HuH-7.5 (cell line): Measurements from ENCODE around the gene PRKD3.
A peak's percentile ranks its signal among the peaks of the same experiment; 100 is the strongest.

Source experiments
- DNase-seq: peaks from one replicate; pipeline ENCODE4 v3.0.0; 2011; ENCODE audit warnings: low spot score

PRKD3 gene

DNA sequence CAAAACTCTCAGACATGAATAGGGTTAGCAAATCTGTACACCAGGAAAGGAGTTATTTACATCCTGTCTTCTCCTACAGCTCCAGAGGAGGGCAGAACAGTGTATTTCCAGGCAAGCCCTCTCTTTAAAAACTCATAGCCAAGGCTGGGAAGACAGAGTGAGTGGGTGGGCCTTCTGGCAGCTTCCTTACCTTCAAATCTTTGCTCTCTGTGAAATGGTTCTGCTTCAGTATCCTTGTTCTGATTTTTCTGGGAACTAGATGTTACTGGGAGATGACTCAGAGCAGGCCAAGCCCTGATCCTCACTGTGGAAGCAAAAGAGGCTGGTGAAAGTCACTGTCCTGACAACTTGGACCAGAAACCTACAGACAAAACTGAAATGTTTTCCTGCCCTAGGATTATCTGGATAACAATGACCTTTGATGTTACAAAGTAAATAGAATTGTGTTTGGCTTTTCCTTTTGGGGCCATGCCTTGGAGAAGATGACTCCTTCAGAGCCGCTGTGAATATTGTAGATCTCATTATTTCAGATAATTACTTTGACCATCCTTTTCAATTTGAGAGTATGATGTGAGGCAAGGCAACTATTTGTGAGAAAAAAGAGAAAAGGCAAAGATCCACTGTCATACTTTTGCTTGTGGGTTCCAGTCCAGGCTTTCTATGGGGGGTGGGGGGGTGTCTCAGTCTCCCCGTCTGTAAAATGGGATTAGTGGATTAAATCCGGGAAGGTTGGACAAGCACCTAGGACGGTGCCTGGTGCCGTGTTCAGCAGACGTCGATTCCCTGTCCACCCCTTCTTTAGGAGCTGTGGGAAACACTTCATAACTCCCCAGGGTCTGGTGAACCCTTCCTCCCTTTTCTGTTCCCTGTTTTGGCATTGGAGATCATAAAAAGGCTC lies 19.2 kb upstream of the PRKD3 start:
- peak; percentile 44 for DNase-seq

GRCh38 chr2:37342591-37343220 lies 18.1 kb upstream of the PRKD3 start:
- DNase-seq, result no peak

DNA sequence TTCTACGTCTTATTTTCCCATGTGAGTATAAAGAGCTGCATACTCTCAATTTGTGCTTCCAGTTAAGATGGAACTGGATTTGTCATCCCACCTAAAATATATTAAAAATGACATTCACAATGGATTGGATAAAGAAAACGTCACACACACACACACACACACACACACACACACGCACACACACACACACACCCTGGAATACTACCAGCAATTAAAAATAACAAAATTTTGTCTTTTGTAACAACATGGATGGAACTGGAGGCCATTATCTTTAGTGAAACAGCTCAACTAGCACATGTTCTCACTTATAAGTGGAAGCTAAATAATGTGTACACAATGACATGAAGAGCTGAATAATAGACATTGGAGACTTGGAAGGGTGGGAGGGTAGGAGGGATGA lies 16.0 kb upstream of the PRKD3 start:
- DNase-seq, result no peak

- DNase-seq, result no peak
These were observed 14.3 kb upstream of the PRKD3 start for GRCh38 chr2:37338933-37339332.

DNA sequence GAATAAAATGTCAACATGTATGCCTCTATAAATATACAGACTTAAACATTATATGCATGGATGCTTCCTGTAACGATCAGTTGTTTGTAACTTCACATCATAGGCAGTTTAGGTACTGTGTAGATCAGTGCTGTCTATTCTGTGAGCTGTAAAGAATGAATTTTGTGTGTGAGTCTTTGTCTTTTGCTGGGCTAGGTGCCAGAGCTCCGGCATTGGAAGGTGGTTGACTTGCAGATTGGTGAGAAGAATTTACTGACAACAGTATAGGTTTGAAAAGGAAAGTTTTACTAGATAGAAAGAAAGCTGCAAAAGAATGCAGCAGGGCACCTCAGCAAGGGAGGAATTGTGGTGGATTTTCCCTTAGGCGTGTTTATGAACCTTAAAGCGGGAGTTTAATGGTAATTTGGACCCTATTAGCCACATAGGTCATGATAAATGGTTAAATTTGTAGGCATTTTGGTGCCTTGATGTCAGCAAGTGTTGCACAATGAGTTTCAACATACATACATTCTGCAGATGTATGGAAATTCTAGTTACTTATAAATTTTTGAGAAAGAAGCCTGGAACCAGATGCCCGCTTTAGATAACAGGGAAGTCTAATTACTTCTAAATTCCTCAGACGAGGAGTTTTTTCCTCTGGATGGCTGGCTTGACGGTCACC lies 13.1 kb upstream of the PRKD3 start:
- no peak for DNase-seq

- DNase-seq, result no peak
These were observed 11.0 kb upstream of the PRKD3 start for GRCh38 chr2:37335604-37336003.

DNA sequence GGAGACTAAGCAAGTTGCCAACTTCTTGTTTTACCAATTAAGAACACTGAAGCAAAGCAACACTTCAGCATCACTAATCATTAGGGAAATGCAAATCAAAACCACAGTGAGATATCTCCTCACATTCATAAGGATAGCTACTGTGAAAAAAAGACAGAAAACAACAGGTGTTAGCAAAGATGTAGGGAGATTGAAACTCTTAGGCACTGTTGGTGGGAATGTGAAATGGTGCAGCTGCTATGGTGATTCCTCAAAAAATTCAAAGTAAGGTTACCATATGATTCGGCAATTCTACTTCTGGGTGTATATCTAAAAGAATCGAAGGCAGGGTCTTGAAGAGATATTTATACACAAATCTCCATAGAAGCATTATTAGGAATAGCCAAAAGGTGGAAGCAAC lies 8.6 kb upstream of the PRKD3 start:
- DNase-seq, result no peak

GRCh38 chr2:37332560-37332959 lies 7.9 kb upstream of the PRKD3 start:
- no peak for DNase-seq

GRCh38 chr2:37330681-37331080 lies 6.0 kb upstream of the PRKD3 start:
- DNase-seq, result no peak

DNA sequence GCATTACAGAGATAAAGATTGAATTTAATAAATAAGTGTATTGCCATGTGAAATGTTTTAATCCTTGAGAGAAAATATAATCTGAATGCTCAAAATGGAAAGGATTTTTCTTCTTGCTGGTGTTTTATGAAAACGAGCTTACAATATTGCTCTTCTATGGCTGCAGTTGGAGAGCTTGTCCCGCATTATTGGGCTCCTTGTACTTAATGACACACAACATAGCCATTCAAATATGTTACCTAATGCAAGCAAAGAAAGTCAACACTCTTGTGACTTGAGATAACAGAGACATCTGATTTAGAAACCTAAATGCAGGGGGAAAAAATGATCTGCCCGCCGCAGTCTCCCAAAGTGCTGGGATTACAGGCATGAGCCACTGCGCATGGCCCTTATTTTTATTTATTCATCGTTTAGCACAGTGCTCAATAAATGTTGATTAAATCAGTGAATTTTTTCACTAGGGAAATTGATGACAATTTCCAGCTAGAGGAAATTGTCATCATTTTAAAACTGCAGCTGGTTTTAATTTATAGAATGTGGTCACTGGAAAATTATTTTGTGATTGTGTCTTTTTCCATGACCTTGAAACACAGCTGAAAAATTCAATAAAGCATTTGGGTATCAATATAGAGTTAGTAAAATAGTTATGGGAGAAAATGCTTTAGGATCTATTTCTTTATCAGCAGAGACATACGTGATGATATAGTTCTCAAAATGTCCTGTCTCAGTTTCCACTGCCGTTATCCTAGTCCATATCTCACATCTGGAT lies 2.4 kb upstream of the PRKD3 start:
- no peak for DNase-seq

DNA sequence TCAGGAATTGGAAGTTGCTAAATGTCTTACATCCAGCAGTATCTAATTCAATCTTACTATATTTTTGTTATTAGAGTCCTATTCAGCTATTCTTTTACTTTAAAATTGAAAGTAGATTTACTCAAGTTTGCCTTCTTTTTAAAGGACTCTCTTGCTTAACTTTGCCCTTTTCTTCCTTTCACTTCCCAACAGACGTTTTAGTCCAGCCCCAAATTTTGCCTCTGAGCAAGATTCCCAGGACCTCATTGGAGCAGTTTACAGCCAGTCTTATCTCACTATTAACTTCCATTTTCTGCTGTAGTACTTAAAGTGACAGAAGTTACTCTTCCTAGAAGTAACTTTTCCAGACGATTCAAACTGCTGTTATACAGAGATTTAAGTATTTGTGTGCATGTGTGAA lies 1.7 kb upstream of the PRKD3 start:
- no peak for DNase-seq

DNA sequence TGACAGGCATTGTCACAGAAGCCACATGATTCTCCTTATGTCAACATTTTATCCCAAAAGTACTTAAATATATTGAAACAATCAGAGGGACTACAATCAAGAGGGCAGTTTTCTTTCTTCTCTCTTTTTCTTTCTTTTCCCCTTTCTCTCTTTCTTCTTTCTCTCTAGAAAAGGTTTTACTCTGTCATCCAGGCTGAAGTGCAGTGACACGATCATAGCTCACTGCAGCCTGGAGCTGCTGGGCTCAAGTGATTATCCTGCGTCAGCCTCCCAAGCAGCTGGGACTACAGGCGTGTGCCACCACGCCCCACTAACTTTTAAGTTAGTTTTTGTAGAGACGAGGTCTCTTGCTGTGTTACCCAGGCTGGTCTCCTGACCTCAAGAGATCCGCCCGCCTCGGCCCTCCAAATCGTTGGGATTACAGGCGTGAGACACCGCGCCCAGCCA lies 1.0 kb upstream of the PRKD3 start:
- DNase-seq, result no peak

DNA sequence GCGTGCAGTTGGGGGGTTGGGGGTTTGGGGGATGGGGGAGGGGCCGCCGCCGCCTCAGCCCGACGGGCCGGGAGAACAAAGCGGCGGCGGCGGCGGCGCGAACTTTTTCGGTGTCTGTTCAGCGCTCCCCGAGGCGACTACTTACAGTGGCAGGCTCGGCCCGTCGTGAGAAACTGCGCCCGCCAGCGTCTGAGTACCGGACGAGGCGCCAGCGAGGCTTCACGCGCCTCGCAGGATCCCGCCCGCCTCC lies 172 bp downstream of the PRKD3 start:
- DNase-seq, result no peak

- no peak for DNase-seq
These were observed 675 bp downstream of the PRKD3 start for GRCh38 chr2:37323781-37324535.

DNA sequence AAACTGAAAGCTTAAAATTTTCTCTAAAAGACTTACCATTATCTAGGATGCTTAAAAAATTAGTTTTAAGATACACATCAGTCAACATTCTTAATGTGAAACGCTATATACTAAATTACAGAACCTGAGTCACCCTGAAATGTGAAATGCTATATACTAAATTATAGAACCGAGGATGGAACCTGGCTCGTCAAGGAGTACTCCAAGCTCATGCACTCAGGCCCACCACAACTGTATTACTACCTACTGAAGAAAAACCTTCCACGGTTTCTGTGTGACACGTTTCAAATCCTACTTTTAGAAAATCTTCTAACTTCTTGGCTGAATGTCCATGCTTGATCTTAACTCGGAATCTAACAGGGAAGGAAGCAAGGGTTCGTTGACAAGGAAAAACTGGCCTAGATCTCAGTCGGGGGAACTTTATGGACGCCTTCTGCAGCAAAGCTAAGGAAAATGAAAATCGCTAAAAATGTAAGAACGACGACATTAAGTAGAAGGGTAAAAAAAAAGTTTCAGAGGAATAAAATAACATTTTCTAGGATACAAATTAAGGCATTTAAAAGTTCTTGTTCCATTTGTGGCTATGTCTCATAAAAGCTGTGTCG lies 1.4 kb downstream of the PRKD3 start:
- no peak for DNase-seq

GRCh38 chr2:37322368-37322767 lies 2.3 kb downstream of the PRKD3 start:
- no peak for DNase-seq

GRCh38 chr2:37321029-37321682 lies 3.5 kb downstream of the PRKD3 start:
- DNase-seq, result no peak

- no peak for DNase-seq
These were observed 4.7 kb downstream of the PRKD3 start for GRCh38 chr2:37319754-37320609.

- no peak for DNase-seq
These were observed 6.2 kb downstream of the PRKD3 start for GRCh38 chr2:37318401-37318800.

GRCh38 chr2:37317746-37318145 lies 6.9 kb downstream of the PRKD3 start:
- no peak for DNase-seq
